ENCODE measurements around the gene CCDC70.

CCDC70 gene

GRCh38 chr13:51874651-51875050 is 12.9 kb downstream of the CCDC70 start:
- no peak for TF ChIP-seq CTCF (IDR thresholded peaks at IDR 0.05; ENCODE audit: insufficient read depth, missing control alignments)
- FAIRE-seq = no peak
- DNase-seq (ENCODE audit: insufficient read length, low spot score) = no peak

GRCh38 chr13:51879133-51879532 is 17.4 kb downstream of the CCDC70 start:
- no peak for TF ChIP-seq CTCF (IDR thresholded peaks at IDR 0.05; ENCODE audit: insufficient read depth, missing control alignments)
- FAIRE-seq = no peak

DNA sequence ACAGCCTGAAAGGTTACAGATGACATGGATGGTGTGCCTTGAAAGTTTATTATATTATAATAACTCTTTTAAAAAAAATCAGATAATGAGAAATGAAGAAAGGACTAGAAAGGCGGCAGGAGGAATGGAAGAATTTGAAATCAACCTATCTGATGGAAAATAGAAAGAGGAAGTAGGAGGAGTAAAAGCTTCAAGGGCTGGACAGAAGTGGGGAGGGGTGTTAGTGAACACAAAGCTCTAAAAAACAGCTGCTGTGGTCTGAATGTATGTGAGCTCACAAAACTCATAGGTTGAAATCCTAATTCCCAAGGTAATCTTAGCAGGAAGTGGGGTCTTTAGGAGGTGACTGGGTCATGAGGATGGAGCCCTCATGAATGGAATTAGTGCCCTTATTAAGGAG is 19.5 kb downstream of the CCDC70 start:
- DNase-seq (ENCODE audit: insufficient read length, low spot score) (no peak), FAIRE-seq (no peak)
- TF ChIP-seq CTCF (IDR thresholded peaks at IDR 0.05; ENCODE audit: insufficient read depth, missing control alignments) = no peak

More at GRCh38 chr13:51879133-51879532, 17.4 kb downstream of the CCDC70 start:
- DNase-seq (ENCODE audit: insufficient read length, low spot score) = no peak

DNA sequence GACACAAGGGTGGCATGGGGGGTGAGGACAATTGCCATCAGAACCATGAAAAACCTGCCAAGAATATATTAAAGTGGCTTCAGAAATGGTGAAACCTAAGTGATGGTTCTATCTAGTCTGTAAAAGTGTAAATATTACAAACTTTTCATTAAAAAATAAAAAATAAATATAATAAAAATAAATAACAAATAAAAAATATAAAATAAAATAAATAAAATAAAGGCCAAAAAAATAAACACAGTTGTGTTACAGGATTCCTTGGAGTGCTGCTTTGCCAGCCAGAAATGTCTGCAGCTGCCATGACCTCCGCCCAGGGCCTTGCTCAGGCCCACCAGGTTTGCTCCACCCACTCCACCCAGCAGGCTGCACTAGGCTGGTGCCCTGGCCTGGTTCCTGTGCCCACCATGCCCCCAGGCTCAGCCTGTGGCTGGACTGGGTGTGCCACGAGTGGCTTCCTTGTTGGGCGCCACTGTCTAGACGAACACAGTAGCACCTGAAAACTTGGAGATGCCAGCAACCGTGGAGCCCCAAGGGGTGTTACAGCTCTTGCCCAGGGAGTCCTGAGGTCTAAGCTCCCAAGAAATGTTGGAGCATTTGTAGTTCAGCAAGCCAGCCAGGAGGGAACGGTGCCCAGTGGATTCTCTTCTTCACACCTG is 20.9 kb downstream of the CCDC70 start:
- DNase-seq (ENCODE audit: insufficient read length, low spot score) (no peak), FAIRE-seq (no peak)
- TF ChIP-seq CTCF (IDR thresholded peaks at IDR 0.05; ENCODE audit: insufficient read depth, missing control alignments) = no peak

DNA sequence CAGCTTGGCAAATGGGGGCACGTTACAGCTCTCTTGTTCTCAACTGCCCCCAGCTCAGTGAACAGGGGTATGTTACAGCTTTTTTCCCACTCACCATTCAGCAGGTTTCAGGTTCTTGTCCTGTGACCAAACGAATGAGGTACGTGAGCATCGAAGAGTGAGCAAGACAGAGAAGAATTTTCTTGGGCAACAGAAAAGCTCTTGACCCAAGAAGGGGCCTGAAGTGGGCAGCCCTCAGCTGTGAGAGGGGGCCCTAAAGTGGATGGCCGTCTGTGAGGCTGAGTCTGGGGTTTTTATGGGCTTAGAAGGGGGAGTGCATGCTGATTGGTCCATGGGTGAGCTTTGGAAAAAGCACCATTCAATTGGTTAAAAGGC is 21.4 kb downstream of the CCDC70 start:
- FAIRE-seq (no peak), DNase-seq (ENCODE audit: insufficient read length, low spot score) (no peak)
- TF ChIP-seq CTCF (IDR thresholded peaks at IDR 0.05; ENCODE audit: insufficient read depth, missing control alignments) = no peak

GRCh38 chr13:51885651-51886050 is 23.9 kb downstream of the CCDC70 start:
- no peak for DNase-seq (ENCODE audit: insufficient read length, low spot score)
- no peak for TF ChIP-seq CTCF (IDR thresholded peaks at IDR 0.05; ENCODE audit: insufficient read depth, missing control alignments)
- no peak for FAIRE-seq

- peak; percentile 98 for FAIRE-seq
- TF ChIP-seq CTCF (IDR thresholded peaks at IDR 0.05; ENCODE audit: insufficient read depth, missing control alignments) = no peak
- peak; percentile 45 for DNase-seq (ENCODE audit: insufficient read length, low spot score)
Observed at GRCh38 chr13:51887468-51887867, 25.7 kb downstream of the CCDC70 start.

Data from D721Med (cell line).